DOHH2 (cell line): Measurements from ENCODE around the gene CACNA2D2.

ENCODE experiments used
- H3F3A ChIP-seq: fragments of 200-600 bp; sonication (generic), shearing (Covaris generic); 2 replicates; pipeline ENCODE4 v1.6.0; 2016; ENCODE audit warnings: antibody characterized with exemption, mild to moderate bottlenecking; ENCODE audit not compliant: control insufficient read depth, insufficient read depth
- H3K27ac ChIP-seq: fragments of 200-600 bp; sonication (generic); 2 replicates; pipeline ENCODE4 v1.5.1; 2014; ENCODE audit warnings: low read depth, mild to moderate bottlenecking, low read length, moderate library complexity
- H3K27me3 ChIP-seq: fragments of 200-600 bp; sonication (generic); 2 replicates; pipeline ENCODE4 v1.6.1; 2014; ENCODE audit warnings: mild to moderate bottlenecking, low read length, mixed read lengths; ENCODE audit not compliant: control insufficient read depth
- H3K36me3 ChIP-seq: fragments of 200-600 bp; sonication (generic); 2 replicates; pipeline ENCODE4 v1.6.1; 2014; ENCODE audit warnings: mild to moderate bottlenecking, low read length, moderate library complexity, mixed read lengths; ENCODE audit not compliant: control insufficient read depth
- H3K4me1 ChIP-seq: fragments of 200-600 bp; sonication (generic); 2 replicates; pipeline ENCODE4 v1.6.1; 2014; ENCODE audit warnings: mild to moderate bottlenecking, low read length, mixed read lengths; ENCODE audit not compliant: control insufficient read depth
- H3K4me2 ChIP-seq: fragments of 200-600 bp; sonication (generic); 2 replicates; pipeline ENCODE4 v1.6.0; 2014; ENCODE audit warnings: mild to moderate bottlenecking, low read length, moderate library complexity
- H3K4me3 ChIP-seq: fragments of 200-600 bp; sonication (generic); 2 replicates; pipeline ENCODE4 v1.5.1; 2014; ENCODE audit warnings: mild to moderate bottlenecking, low read length, mixed read lengths
- H3K79me2 ChIP-seq: fragments of 200-600 bp; sonication (generic); 2 replicates; pipeline ENCODE4 v1.6.1; 2014; ENCODE audit warnings: mild to moderate bottlenecking, low read length, mixed read lengths; ENCODE audit not compliant: control insufficient read depth
- H3K9me2 ChIP-seq: fragments of 200-600 bp; sonication (generic); replicated peaks from 2 replicates; pipeline ENCODE4 v1.6.1; 2014; ENCODE audit warnings: mild to moderate bottlenecking, low read length, mixed read lengths; ENCODE audit not compliant: control insufficient read depth
- H3K9me3 ChIP-seq: fragments of 200-600 bp; sonication (generic); 2 replicates; pipeline ENCODE4 v1.6.1; 2014; ENCODE audit warnings: antibody characterized with exemption, low read length, mixed read lengths; ENCODE audit not compliant: control insufficient read depth, insufficient read depth
- H4K20me1 ChIP-seq: fragments of 200-600 bp; sonication (generic); 2 replicates; pipeline ENCODE4 v1.6.0; 2014; ENCODE audit warnings: low read depth, mild to moderate bottlenecking, antibody characterized with exemption, low read length, moderate library complexity; ENCODE audit not compliant: control insufficient read depth, insufficient read depth
- CTCF ChIP-seq: fragments of 200-600 bp; sonication (generic); IDR thresholded peaks from one replicate; pipeline ENCODE4 v1.5.1; 2014; ENCODE audit warnings: antibody characterized with exemption, mild to moderate bottlenecking, low read depth, low read length; ENCODE audit not compliant: poor library complexity, severe bottlenecking
- EZH2phosphoT487 ChIP-seq: fragments of 200-600 bp; sonication (generic); IDR thresholded peaks from 2 replicates; pipeline ENCODE4 v1.6.1; 2017; ENCODE audit warnings: borderline replicate concordance, mild to moderate bottlenecking, antibody characterized with exemption, low read length, moderate library complexity, mixed read lengths

The CACNA2D2 gene

DNA sequence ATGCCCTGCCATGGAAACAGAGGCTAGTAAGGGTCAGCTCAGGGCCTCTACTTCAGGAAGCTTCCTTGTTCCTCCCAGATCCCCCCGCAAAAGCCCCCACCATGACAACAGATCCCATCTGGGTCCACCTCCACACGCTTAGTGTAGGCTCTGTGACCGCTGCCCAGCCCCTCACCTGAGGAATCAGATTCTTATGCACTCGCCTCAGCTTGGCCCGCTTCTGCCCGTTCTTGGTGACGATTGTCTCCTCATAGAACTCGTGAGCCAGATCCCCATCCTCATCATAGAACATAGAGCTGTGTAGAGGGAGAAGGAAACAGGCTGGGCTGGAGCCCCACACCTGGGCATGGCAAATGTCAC is 177.3 kb downstream of the CACNA2D2 start:
- Histone ChIP-seq H3K27ac (no peak overlapping the region), H3K4me2 (no peak overlapping the region), H3K9me3 (no peaks in the 10 kb centered on the region), H3K27me3 (no peaks in the 10 kb centered on the region), H3K4me1 (peaks cover 32% of the 10 kb centered on the region), H3K9me2 (no peaks in the 10 kb centered on the region), H3F3A (peaks cover 21% of the 10 kb centered on the region), H3K4me3 (no peak overlapping the region), H3K79me2 (peaks cover 21% of the 10 kb centered on the region), H3K36me3 (peaks cover 49% of the 10 kb centered on the region), H4K20me1 (no peaks in the 10 kb centered on the region)
- TF ChIP-seq EZH2phosphoT487 (no peak), CTCF (no peak)

- H3K4me2 ChIP-seq = no peak overlapping the region
- H3K9me2 ChIP-seq = no peaks in the 10 kb centered on the region
- peaks cover 32% of the 10 kb centered on the region for H3K4me1 ChIP-seq
- H3K27ac ChIP-seq = no peak overlapping the region
- H3K36me3 ChIP-seq = peaks cover 43% of the 10 kb centered on the region
- H3K4me3 ChIP-seq = no peak overlapping the region
- H3K27me3 ChIP-seq = no peaks in the 10 kb centered on the region
- no peaks in the 10 kb centered on the region for H4K20me1 ChIP-seq
- H3F3A ChIP-seq = peaks cover 16% of the 10 kb centered on the region
- no peaks in the 10 kb centered on the region for H3K9me3 ChIP-seq
- H3K79me2 ChIP-seq = peaks cover 24% of the 10 kb centered on the region
- no peak for TF ChIP-seq CTCF
- no peak for TF ChIP-seq EZH2phosphoT487
These were observed 177.8 kb downstream of the CACNA2D2 start for GRCh38 chr3:50325497-50326181.

- Histone ChIP-seq H3K4me3 (no peak overlapping the region), H4K20me1 (no peaks in the 10 kb centered on the region), H3K27me3 (no peaks in the 10 kb centered on the region), H3K9me3 (no peaks in the 10 kb centered on the region), H3F3A (peaks cover 12% of the 10 kb centered on the region), H3K4me1 (peaks cover 36% of the 10 kb centered on the region), H3K9me2 (no peaks in the 10 kb centered on the region), H3K36me3 (peaks cover 38% of the 10 kb centered on the region), H3K4me2 (no peak overlapping the region), H3K27ac (no peak overlapping the region), H3K79me2 (peaks cover 24% of the 10 kb centered on the region)
- no peak for TF ChIP-seq EZH2phosphoT487
- TF ChIP-seq CTCF = no peak
These were observed 178.3 kb downstream of the CACNA2D2 start for GRCh38 chr3:50325113-50325480.
